Epithelial cell of esophagus (primary cell): ENCODE data around the gene KIF16B.
A peak's percentile ranks its signal among the peaks of the same experiment; 100 is the strongest.

Experiments used
- DNase-seq: peaks from one replicate; pipeline ENCODE4 v3.0.0; 2010; ENCODE audit warnings: low read depth
- H3K4me3 ChIP-seq: 2 replicates; pipeline ENCODE4 v1.5.1; 2011; ENCODE audit warnings: mild to moderate bottlenecking, low read length, control low read depth
- TF ChIP-seq, protein P1 (sequence below): IDR thresholded peaks from 2 replicates; pipeline ENCODE4 v1.5.1; 2011; ENCODE audit warnings: low read depth, mild to moderate bottlenecking, low read length, control low read depth, inconsistent platforms; ENCODE audit not compliant: insufficient read depth; ENCODE audit errors: missing control alignments

Gene KIF16B

GRCh38 chr20:16493486-16493885, 79.8 kb downstream of the KIF16B start:
- no peak overlapping the region for H3K4me3 ChIP-seq
- TF ChIP-seq, protein P1, sequence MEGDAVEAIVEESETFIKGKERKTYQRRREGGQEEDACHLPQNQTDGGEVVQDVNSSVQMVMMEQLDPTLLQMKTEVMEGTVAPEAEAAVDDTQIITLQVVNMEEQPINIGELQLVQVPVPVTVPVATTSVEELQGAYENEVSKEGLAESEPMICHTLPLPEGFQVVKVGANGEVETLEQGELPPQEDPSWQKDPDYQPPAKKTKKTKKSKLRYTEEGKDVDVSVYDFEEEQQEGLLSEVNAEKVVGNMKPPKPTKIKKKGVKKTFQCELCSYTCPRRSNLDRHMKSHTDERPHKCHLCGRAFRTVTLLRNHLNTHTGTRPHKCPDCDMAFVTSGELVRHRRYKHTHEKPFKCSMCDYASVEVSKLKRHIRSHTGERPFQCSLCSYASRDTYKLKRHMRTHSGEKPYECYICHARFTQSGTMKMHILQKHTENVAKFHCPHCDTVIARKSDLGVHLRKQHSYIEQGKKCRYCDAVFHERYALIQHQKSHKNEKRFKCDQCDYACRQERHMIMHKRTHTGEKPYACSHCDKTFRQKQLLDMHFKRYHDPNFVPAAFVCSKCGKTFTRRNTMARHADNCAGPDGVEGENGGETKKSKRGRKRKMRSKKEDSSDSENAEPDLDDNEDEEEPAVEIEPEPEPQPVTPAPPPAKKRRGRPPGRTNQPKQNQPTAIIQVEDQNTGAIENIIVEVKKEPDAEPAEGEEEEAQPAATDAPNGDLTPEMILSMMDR, result no peak
- no peak for DNase-seq

DNA sequence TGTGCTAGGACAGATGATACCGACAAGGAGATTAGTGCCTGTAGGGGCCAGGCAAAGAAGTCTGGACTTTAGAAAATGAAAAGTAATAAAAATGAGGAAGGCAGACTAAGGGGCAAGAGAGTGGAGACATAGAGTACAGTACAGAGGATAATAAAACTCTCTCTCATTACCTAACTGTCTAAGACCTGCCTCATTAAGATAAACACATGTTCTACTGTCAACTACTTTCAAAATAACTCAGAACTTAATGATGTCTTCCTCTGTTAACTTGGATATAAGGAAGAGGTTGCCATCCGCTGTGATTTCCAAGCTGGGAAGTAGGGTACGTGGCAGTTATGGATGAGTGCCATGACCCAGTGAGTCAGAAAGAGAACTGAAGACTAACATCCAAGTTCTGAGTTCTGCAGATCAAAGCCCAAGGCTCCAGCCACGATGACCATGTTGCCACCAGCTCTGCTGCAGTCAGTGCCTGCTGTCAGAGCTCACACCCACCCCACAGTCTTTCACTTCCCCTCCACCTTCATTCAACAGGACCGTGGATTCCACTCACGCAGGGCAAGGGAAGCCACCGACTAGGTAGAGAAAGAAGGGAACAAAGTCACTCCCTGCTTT, 81.8 kb downstream of the KIF16B start:
- no peak overlapping the region for H3K4me3 ChIP-seq
- no peak for DNase-seq
- TF ChIP-seq, protein P1, result no peak

GRCh38 chr20:16490696-16491095, 82.6 kb downstream of the KIF16B start:
- TF ChIP-seq, protein P1, result no peak
- no peak for DNase-seq
- no peak overlapping the region for H3K4me3 ChIP-seq

GRCh38 chr20:16488616-16489015, 84.6 kb downstream of the KIF16B start:
- TF ChIP-seq, protein P1, result no peak
- no peak overlapping the region for H3K4me3 ChIP-seq
- no peak for DNase-seq

- TF ChIP-seq, protein P1, result no peak
- DNase-seq, result no peak
- no peak overlapping the region for H3K4me3 ChIP-seq
These were observed 85.2 kb downstream of the KIF16B start for GRCh38 chr20:16488086-16488485.

DNA sequence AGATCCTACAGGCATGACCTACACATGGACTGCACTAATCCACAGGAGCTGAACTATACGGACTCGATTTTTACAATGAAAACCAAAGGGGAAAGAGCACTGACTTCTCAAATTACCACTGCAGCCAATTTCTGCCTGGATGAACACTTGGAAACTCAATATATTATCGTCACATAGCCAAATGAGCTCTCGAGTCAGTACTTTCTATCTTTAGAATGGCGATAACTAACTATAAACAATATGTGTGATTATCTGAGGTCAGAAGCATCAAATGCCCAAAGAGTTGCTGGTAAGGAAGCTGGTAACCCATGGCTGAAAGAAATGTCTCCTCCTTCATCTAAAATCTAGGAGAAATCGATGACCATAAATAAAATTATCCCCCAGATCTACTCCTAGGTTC, 86.7 kb downstream of the KIF16B start:
- TF ChIP-seq, protein P1, result no peak
- no peak overlapping the region for H3K4me3 ChIP-seq
- no peak for DNase-seq

GRCh38 chr20:16485401-16485800, 87.8 kb downstream of the KIF16B start:
- no peak overlapping the region for H3K4me3 ChIP-seq
- TF ChIP-seq, protein P1, result no peak
- peak; percentile 12 for DNase-seq
